DOHH2 (cell line): Measurements from ENCODE around the gene SLC44A1.

Source experiments
- H3F3A ChIP-seq: fragments of 200-600 bp; sonication (generic), shearing (Covaris generic); 2 replicates; pipeline ENCODE4 v1.6.0; 2016; ENCODE audit warnings: antibody characterized with exemption, mild to moderate bottlenecking; ENCODE audit not compliant: control insufficient read depth, insufficient read depth
- H3K27ac ChIP-seq: fragments of 200-600 bp; sonication (generic); 2 replicates; pipeline ENCODE4 v1.5.1; 2014; ENCODE audit warnings: low read depth, mild to moderate bottlenecking, low read length, moderate library complexity
- H3K27me3 ChIP-seq: fragments of 200-600 bp; sonication (generic); 2 replicates; pipeline ENCODE4 v1.6.1; 2014; ENCODE audit warnings: mild to moderate bottlenecking, low read length, mixed read lengths; ENCODE audit not compliant: control insufficient read depth
- H3K36me3 ChIP-seq: fragments of 200-600 bp; sonication (generic); 2 replicates; pipeline ENCODE4 v1.6.1; 2014; ENCODE audit warnings: mild to moderate bottlenecking, low read length, moderate library complexity, mixed read lengths; ENCODE audit not compliant: control insufficient read depth
- H3K4me1 ChIP-seq: fragments of 200-600 bp; sonication (generic); 2 replicates; pipeline ENCODE4 v1.6.1; 2014; ENCODE audit warnings: mild to moderate bottlenecking, low read length, mixed read lengths; ENCODE audit not compliant: control insufficient read depth
- H3K4me2 ChIP-seq: fragments of 200-600 bp; sonication (generic); 2 replicates; pipeline ENCODE4 v1.6.0; 2014; ENCODE audit warnings: mild to moderate bottlenecking, low read length, moderate library complexity
- H3K4me3 ChIP-seq: fragments of 200-600 bp; sonication (generic); 2 replicates; pipeline ENCODE4 v1.5.1; 2014; ENCODE audit warnings: mild to moderate bottlenecking, low read length, mixed read lengths
- H3K79me2 ChIP-seq: fragments of 200-600 bp; sonication (generic); 2 replicates; pipeline ENCODE4 v1.6.1; 2014; ENCODE audit warnings: mild to moderate bottlenecking, low read length, mixed read lengths; ENCODE audit not compliant: control insufficient read depth
- H3K9me2 ChIP-seq: fragments of 200-600 bp; sonication (generic); replicated peaks from 2 replicates; pipeline ENCODE4 v1.6.1; 2014; ENCODE audit warnings: mild to moderate bottlenecking, low read length, mixed read lengths; ENCODE audit not compliant: control insufficient read depth
- H3K9me3 ChIP-seq: fragments of 200-600 bp; sonication (generic); 2 replicates; pipeline ENCODE4 v1.6.1; 2014; ENCODE audit warnings: antibody characterized with exemption, low read length, mixed read lengths; ENCODE audit not compliant: control insufficient read depth, insufficient read depth
- H4K20me1 ChIP-seq: fragments of 200-600 bp; sonication (generic); 2 replicates; pipeline ENCODE4 v1.6.0; 2014; ENCODE audit warnings: low read depth, mild to moderate bottlenecking, antibody characterized with exemption, low read length, moderate library complexity; ENCODE audit not compliant: control insufficient read depth, insufficient read depth
- CTCF ChIP-seq: fragments of 200-600 bp; sonication (generic); IDR thresholded peaks from one replicate; pipeline ENCODE4 v1.5.1; 2014; ENCODE audit warnings: antibody characterized with exemption, mild to moderate bottlenecking, low read depth, low read length; ENCODE audit not compliant: poor library complexity, severe bottlenecking
- EZH2phosphoT487 ChIP-seq: fragments of 200-600 bp; sonication (generic); IDR thresholded peaks from 2 replicates; pipeline ENCODE4 v1.6.1; 2017; ENCODE audit warnings: borderline replicate concordance, mild to moderate bottlenecking, antibody characterized with exemption, low read length, moderate library complexity, mixed read lengths

SLC44A1 gene

GRCh38 chr9:105437704-105438103 lies 193.3 kb downstream of the SLC44A1 start:
- no peaks in the 10 kb centered on the region for H3K9me2 ChIP-seq
- H3K4me3 ChIP-seq, result no peak overlapping the region
- no peaks in the 10 kb centered on the region for H3K4me1 ChIP-seq
- no peak overlapping the region for H3K27ac ChIP-seq
- H4K20me1 ChIP-seq, result no peaks in the 10 kb centered on the region
- no peaks in the 10 kb centered on the region for H3K36me3 ChIP-seq
- H3K9me3 ChIP-seq, result no peaks in the 10 kb centered on the region
- H3K4me2 ChIP-seq, result no peak overlapping the region
- no peak for TF ChIP-seq CTCF
- no peak for TF ChIP-seq EZH2phosphoT487
- no peaks in the 10 kb centered on the region for H3F3A ChIP-seq
- H3K79me2 ChIP-seq, result no peaks in the 10 kb centered on the region
- H3K27me3 ChIP-seq, result no peaks in the 10 kb centered on the region

GRCh38 chr9:105438141-105438806 lies 193.8 kb downstream of the SLC44A1 start:
- TF ChIP-seq CTCF (no peak), EZH2phosphoT487 (no peak)
- Histone ChIP-seq H3K4me2 (no peak overlapping the region), H3K27ac (no peak overlapping the region)

DNA sequence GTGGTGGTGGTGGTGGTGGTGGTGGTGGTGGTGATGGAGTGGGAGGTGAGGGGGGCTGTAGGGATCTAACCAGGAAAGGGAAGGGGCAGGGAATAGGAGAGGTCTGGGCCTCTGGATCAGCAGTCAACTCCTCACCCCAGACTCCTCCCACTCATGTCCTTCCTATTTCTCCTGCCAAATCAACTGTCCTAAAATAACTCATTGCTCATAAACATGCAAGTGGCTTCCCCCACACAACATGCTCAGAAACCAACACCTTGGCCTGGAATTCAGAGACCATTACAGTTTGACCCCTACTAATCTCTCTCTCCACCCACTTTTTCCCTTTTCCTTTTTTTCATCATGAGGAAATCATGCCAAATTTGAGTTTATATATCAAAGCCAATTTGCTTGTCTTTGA lies 195.0 kb downstream of the SLC44A1 start:
- TF ChIP-seq CTCF (no peak), EZH2phosphoT487 (no peak)
- Histone ChIP-seq H3K4me2 (no peak overlapping the region), H3K4me1 (no peaks in the 10 kb centered on the region), H3K27ac (no peak overlapping the region), H3K9me2 (no peaks in the 10 kb centered on the region), H3K36me3 (no peaks in the 10 kb centered on the region), H3K4me3 (no peak overlapping the region), H3F3A (no peaks in the 10 kb centered on the region), H3K79me2 (no peaks in the 10 kb centered on the region), H3K9me3 (no peaks in the 10 kb centered on the region), H4K20me1 (no peaks in the 10 kb centered on the region), H3K27me3 (no peaks in the 10 kb centered on the region)

More at GRCh38 chr9:105438141-105438806, 193.8 kb downstream of the SLC44A1 start:
- H3K4me1 ChIP-seq, result no peaks in the 10 kb centered on the region
- no peaks in the 10 kb centered on the region for H3F3A ChIP-seq
- no peaks in the 10 kb centered on the region for H4K20me1 ChIP-seq
- H3K36me3 ChIP-seq, result no peaks in the 10 kb centered on the region
- H3K4me3 ChIP-seq, result no peak overlapping the region
- H3K9me3 ChIP-seq, result no peaks in the 10 kb centered on the region
- no peaks in the 10 kb centered on the region for H3K9me2 ChIP-seq
- H3K27me3 ChIP-seq, result no peaks in the 10 kb centered on the region
- H3K79me2 ChIP-seq, result no peaks in the 10 kb centered on the region
